Smooth muscle cell of bladder (primary cell): ENCODE data around the gene RAB2B. TPM values are rescaled to one million over a fixed set of nuclear protein-coding genes. Genes with fewer than 3 reads are reported as not detected.

Experiments
- total RNA-seq: library from RNA; depleted of rRNA; stranded (reverse); fragments of >200 nt; gene quantifications from 2 replicates; pipeline ENCODE4 v1.2.3, GENCODE V29; 2014

The RAB2B gene
- 15.1 and 19.7 TPM in 2 replicates for total RNA-seq

DNA sequence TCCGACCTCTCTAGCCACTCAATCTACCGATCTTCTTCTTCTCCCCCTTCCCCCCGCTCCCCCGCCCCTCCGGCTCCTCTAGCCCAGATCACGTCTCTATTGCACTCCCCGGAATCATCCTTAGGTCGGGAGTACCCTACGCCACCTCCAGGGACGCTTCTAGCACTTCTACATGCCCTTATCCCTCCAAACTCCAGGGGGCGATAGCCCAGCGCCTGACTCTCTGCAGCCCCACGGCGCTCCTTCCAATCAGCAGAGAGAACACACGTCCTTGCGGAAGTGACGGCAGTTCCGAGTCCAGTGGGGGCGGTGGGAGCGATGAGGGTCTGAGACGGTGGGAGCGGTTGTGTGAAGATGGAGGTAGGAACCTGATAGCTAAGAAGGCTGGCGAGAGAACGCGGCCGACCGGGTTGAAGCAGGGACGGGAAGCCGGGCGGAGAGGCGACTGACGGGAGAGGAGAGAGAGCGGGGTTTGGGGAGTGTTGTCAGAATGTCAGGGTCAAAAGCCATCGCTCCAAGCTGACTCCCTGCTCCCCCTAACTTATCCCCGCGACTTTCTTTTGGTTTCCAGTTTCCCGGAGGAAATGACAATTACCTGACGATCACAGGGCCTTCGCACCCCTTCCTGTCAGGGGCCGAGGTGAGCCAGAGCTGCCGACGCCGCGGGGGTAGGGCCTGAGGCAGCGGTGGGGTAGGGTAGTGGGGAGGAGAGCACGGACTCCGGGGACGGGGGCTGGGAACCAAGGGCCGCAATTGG, at the start of gene RAB2B, which contains the start of gene TOX4:
Gene RAB2B (minus strand): TSS at position 35 of the 757 bp plus-strand sequence. CDS start 87 bp downstream, outside the sequence.
Gene TOX4 (plus strand): TSS at position 271 of the 757 bp plus-strand sequence. CDS start 84 bp downstream, at position 355.

DNA sequence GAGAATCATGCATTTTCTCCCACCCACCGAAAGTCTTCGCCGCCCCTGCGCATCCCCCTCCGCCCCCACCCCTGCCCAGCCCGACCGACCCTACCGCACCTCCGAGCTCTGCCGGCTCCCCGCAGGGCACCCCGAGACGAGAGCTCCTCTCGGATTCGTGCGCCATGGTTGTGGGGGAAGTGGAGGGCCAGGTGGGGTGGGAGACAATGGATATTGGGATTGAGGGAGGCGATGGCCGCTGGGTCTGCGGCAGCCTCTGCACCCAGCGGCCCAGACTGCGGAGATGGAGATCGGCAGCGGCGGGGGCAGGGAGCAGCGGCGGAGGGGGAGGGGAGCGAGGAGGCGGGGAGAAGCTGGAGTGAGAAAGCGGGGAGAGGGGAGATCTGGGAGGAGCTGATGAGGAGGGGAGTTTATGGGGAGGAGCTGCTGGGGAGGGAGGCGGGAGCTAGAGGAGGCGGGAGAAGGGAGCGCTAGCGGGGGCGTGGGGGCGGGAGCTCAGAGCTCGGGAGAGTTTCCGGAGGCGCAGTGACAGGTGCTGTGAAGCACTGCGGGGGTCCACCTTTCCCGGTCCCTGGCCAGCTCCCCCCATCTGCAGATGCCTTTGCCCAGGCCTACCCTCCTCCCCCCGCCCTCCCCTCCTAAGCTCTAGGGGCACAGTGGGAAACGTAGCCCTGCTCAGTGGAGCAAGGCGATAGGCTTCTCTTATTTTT, 49.4 kb upstream of the RAB2B start, which contains the start of gene SALL2:
Gene SALL2 (minus strand): TSS at position 385 of the 710 bp plus-strand sequence. CDS start 219 bp downstream, at position 166.

GRCh38 chr14:21510735-21511657, 34.2 kb upstream of the RAB2B start, which contains the start of gene METTL3:
Gene METTL3, minus strand, starts transcription at chr14:21511340. Its CDS starts 117 bp downstream, at chr14:21511223.

GRCh38 chr14:21455912-21456667, 20.7 kb downstream of the RAB2B start, which contains the start of gene CHD8:
Gene CHD8, minus strand, starts transcription at chr14:21456123. Its CDS starts 24,480 bp downstream, at chr14:21431643.

Other genes with a start within 250 kb of the RAB2B start
- 562 and 738 TPM in 2 replicates for gene HNRNPC, start 207.5 kb downstream of the RAB2B start, total RNA-seq
- gene RPGRIP1, start 196.9 kb downstream of the RAB2B start, total RNA-seq = not detected in 2 replicates
- gene SUPT16H, start 92.9 kb downstream of the RAB2B start, total RNA-seq = 54.8 and 68.4 TPM in 2 replicates
- 36.0 and 39.1 TPM in 2 replicates for gene CHD8, start 20.8 kb downstream of the RAB2B start, total RNA-seq
- gene TOX4, start 236 bp upstream of the RAB2B start, total RNA-seq = 18.8 and 23.8 TPM in 2 replicates
- gene METTL3, start 34.4 kb upstream of the RAB2B start, total RNA-seq = 41.5 and 45.8 TPM in 2 replicates
- 1.7 and 4.0 TPM in 2 replicates for gene SALL2, start 49.4 kb upstream of the RAB2B start, total RNA-seq
- gene OR10G3, start 103.1 kb upstream of the RAB2B start, total RNA-seq = not detected in 2 replicates
- gene OR10G2, start 158.0 kb upstream of the RAB2B start, total RNA-seq = not detected in 2 replicates
- gene OR4E2, start 176.9 kb upstream of the RAB2B start, total RNA-seq = not detected in 2 replicates
- not detected in 2 replicates for gene OR4E1, start 196.9 kb upstream of the RAB2B start, total RNA-seq